Right forelimb (tissue), 1 donor: ENCODE results near the gene CCDC178.

Experiments
- DNase-seq: peaks from one replicate; pipeline ENCODE4 v3.0.0-alpha.2; 2018

CCDC178 gene

GRCh38 chr18:32908424-32908805 lies 532.1 kb downstream of the CCDC178 start:
- DNase-seq = no peak

DNA sequence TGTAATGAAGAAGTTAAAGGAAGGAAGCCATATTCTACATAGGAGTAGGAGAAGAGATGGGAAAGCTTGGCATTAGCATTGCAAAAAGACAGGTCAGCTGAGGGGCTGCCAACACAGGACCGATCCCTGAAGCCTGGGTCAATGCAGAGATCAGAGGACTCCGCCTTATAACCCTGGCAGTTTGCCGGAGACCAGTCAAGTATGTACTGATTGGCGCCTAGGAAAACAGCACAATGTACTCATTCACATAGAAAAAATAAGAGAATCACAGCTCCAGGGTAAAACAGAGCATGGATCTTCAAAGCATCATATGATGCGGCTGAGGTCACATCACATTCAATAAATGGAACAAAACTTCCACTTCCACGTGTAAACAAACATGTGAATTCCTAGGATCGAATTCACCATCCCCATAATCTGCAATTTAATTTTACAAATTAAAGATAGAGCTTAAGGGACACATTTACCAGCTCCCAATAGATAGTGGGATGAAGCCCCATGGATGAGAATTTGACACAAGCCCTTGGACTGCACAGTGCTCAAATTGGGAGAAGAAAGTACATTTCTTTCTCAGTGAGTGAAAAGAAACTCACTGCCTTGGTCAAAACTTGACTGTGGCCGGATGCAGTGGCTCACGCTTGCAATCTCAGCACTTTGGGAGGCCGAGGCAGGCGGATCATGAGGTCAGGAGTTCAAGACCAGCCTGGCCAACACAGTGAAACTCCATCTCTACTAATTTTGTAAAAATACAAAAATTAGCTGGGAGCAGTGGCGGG lies 532.7 kb downstream of the CCDC178 start:
- DNase-seq = no peak

DNA sequence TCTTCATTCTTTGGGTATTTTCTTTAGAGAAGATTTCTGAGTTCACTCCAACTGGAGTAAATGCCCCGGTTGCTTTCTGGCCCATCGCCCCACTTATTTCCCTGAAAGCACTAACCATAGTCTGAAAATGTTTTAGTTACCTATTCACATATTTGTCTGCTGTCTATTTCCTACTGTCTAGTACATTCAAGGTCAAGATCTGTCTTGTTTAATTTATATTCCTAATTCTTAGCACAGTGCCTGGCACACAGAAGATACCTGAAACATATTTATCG lies 533.3 kb downstream of the CCDC178 start:
- no peak for DNase-seq

DNA sequence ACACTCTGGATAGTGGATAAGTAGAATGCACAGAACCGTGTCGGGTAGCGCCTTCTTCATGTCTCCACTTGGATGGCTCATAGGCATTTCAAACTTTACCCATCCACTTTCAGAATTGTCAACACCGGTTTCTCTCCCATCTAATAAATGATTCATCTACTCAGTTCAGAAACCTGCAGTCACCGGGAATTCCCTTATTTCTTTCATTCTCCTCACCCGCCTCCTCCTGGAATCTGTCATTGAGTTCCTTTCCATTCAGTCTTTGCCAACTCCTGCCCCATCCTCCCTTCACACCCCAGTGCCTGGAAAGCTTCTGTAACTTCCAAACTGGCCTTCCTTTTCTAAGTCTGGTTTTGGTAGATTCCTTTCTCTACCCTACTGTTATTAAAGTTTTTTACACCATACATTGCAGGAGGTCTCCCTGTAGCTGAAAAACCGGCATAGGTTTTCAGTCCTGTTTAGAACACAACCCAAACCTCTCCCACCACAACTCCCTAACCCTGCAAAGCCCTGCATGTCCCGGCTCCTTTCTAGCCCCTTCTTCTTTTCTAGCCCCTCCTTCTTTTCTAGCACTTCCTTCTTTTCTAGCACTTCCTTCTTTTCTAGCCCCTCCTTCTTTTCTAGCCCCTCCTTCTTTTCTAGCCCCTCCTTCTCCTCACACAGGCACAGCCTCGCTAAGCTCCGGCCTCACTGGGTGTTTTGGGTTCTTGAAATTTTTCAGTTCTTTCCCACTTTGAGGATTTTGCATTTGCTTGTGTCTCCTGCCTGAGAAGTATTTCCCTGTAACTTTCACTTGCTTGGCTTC lies 533.8 kb downstream of the CCDC178 start:
- DNase-seq = no peak

DNA sequence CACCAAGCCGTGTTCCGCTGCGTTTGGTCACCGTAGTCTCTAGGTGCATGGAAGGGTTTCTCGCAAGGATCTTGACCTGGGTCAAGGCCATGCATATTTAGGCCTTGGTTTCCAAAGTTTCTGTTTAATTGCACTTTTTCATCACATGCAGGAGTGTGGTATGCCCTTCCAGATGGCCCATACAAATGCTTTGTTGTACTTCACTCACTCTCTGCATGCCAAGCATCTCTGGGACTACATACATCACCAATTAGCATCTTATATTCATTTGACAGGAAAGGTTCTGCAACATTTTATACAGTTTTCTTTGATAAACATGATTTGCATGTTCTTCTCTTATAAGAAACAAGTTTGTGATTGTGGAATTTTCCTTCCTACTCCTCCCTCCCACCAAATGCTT lies 534.9 kb downstream of the CCDC178 start:
- no peak for DNase-seq

DNA sequence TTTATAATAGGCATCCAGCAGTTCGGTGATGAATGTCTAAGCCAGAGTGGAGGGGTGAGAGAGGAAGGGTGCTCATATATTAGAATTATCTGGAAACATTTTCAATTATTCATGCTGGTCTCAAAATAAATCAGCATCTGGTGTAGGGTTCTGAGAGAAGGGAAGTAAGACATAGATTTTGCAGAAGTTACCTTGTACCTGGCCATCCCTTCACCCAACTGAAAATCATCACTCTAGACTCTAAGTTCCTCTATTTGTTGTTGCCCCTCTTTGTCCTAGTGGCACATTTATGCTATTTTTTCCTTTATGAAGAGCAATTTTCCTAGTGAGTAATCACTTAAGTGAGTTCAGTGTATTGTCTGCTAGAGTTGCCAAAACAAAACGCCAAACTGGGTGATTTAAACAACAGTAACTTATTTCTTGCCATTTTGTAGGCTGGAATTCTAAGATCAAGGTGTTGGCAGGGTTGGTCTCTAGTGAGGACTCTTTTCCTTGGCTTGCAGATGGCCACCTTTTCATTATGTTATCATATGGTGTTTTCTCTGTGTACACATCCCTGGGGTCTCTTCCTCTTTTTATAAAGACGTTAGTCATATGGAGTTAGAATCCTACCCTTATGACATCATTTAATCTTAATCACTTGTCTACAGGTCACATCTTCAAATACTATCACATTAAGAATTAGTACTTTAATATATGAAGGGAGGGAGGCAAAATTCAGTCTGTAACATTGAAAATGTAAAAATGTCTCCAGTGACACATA lies 537.8 kb downstream of the CCDC178 start:
- no peak for DNase-seq

DNA sequence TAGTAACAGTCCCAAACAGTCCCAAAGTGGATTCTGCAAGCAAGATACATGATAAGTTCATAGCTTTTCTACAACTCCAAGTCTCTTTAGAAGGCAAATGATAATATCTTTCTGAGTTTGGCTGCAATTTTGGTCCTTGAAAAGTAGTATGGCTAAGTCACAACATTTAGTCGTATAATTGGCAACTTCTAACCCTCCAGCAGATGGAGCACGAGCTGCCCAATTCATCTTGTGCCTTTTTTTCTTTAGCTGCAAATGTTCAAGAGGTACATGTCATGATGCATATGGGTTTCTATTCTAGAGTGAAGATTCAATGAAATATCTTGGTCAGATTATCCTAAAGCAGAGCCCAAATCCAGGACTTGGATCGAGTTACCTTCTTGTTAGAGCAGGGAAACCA lies 540.7 kb downstream of the CCDC178 start:
- no peak for DNase-seq

GRCh38 chr18:32896776-32897547 lies 543.6 kb downstream of the CCDC178 start:
- no peak for DNase-seq

DNA sequence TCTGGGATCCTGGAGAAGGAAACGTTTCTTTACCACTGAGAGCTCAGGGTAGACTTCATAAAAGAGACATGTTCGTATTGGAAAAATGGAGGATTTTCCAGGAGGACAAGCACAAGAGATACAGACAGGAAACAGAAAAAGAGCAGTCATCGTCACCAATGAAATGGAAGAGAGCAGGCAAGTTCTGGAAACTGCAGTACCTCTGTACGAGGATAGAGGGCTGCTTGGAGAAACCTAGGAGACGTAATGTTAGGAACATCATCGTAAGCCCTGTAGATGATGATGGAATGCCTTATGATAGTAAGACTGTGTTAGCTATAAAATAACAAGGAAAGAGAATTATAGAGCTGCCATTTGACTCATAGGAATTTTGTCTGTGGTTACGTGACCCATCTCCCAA lies 546.6 kb downstream of the CCDC178 start:
- no peak for DNase-seq

DNA sequence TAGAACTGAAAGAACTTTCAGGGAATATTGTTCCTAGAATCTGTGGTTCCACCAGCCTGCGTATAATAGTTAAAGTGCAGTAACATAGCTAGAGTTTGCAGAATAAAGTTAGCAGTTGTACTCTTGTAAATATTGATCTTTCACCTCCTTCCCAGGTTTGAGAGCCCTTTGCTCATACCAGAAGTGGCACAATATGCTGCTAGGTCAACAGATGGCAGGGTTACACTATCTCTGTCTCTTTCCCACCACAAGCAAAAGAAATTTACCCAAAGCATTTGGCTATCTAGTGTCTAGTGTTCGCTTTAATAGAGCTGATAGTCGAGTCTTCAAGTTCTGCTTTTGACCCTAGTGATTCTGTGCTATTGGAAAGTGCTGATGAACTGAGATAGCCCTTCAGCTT lies 548.7 kb downstream of the CCDC178 start:
- DNase-seq = no peak

DNA sequence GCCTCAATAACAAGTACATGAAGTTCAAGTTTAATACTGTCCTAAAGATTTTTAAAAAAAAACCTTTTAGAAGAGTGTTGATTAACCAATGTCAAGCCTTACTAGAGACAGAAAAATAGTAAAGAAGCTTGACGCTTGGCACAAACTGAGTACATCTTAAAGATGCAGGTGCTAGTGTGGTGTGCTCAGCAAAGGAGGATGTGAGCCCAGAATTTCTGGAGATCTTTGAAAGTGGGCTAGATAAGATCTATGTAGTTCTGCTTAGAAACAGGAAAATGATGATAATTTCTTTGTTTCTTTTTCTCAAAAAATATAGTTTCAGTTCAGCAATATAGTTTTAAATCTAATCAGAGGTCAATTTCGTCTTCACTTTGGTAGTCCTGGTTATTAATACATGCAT lies 549.4 kb downstream of the CCDC178 start:
- DNase-seq = no peak

DNA sequence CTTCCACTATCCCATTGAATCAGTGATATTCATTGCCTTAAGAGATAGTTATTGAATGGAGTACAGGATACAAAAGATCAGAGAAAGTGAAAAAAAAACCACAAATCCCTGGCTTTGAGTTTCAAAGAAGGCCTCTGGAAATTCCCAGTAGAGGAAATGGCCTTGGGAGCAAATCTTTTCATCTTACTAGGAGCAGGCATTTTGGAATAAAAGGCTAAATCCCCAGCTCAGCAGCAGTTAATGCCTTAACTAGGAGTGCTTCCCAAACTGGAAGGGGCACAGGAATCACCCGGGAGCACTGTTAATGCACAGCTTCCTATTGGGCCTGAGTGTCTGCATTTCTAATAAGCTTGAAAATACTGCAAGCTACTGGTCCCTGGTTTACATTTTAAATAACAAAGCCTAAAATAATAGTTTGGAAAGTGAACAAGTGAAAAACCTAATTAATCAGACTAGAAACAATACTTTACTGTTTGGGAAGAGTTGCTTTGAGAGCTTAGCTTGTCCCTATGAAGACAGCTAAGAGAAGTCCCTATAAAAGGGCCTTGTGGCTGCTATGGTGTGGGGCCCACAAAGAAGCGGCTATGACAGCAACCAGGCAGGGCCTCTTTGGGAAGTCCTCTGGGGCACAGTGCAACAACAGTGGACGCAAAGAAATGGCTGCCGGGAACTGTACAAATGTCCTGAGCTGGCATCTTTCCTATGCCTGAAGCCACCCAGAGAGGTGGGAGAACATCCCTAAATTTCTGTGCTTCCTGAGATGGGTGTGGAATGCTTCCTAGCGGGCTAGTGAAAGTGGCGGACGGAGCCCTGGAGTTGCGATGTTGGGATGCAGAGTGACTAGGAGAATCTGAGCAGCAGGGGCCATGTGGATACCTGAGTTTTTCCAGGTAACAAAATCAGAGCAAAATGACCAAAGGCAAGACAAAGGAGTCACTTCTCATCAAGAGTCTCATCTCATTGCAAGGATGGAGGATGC lies 550.6 kb downstream of the CCDC178 start:
- no peak for DNase-seq

- DNase-seq = no peak
These were observed 552.2 kb downstream of the CCDC178 start for GRCh38 chr18:32888306-32888705.
